GM12878 (cell line): Measurements from ENCODE around the gene FOXP1. TPM values are rescaled to one million over a fixed set of nuclear protein-coding genes. Genes with fewer than 3 reads are reported as not detected.

Experiments
- ATAC-seq: fragments of 200-7000 bp; cut with Tn5 transposase; 3 replicates; pipeline ENCODE4 v1.9.1; 2020; ENCODE audit warnings: mild to moderate bottlenecking, moderate library complexity
- BruUV-seq: library from RNA; stranded (reverse); fragments of 400-500 nt; replicated peaks from 2 replicates; lab custom pipeline; 2021; lab: Mats Ljungman, UMichigan
- CTCF ChIA-PET: fragments of 300-600 bp; sonication (Branson Sonifier 250); formaldehyde crosslinking; extraction: SDS; loops from one replicate; lab custom pipeline; 2021; ENCODE audit warnings: inconsistent platforms; lab: Yijun Ruan, JAX
- POLR2A ChIA-PET: fragments of 350-600 bp; formaldehyde crosslinking; extraction: SDS; loops from one replicate; lab custom pipeline; 2021; ENCODE audit warnings: inconsistent platforms; lab: Charles Lee
- RAD21 ChIA-PET: fragments of 300-600 bp; sonication (Branson Sonifier 250); formaldehyde crosslinking; loops from one replicate; lab custom pipeline; 2023; ENCODE audit warnings: antibody characterized with exemption; ENCODE audit not compliant: unreplicated experiment; lab: Charles Lee
- SMC1A ChIA-PET: fragments of 300-600 bp; sonication (Branson Sonifier 250); formaldehyde crosslinking; loops from one replicate; lab custom pipeline; 2023; ENCODE audit not compliant: unreplicated experiment, uncharacterized antibody; lab: Charles Lee
- DNase-seq: peaks from one replicate; pipeline ENCODE4 v3.0.0-alpha.2; 2011; ENCODE audit warnings: low read depth, low spot score
- FAIRE-seq: peaks from 3 replicates; lab custom pipeline; 2011; peaks lifted over from hg19 to GRCh38; lab: Jason Lieb, UNC
- H2AFZ ChIP-seq: 2 replicates; pipeline ENCODE4 v1.6.0; 2011; ENCODE audit warnings: low read depth, low read length, control low read depth; ENCODE audit not compliant: control insufficient read depth
- H3K27ac ChIP-seq: 2 replicates; pipeline ENCODE4 v1.5.1; 2011; ENCODE audit warnings: control low read depth; ENCODE audit not compliant: control insufficient read depth, insufficient read depth
- H3K27me3 ChIP-seq, 2 experiments: replicated peaks in 1 of 2; 2 replicates each; pipeline versions ENCODE4 v1.6.0 to v1.6.1; 2011; ENCODE audit warnings: low read length in 1 of 2; ENCODE audit not compliant: control insufficient read depth in 2 of 2, insufficient read depth in 2 of 2
- H3K36me3 ChIP-seq, 2 experiments: 2 replicates each; pipeline ENCODE4 v1.5.1; 2011; ENCODE audit warnings: low read length in 1 of 2; ENCODE audit not compliant: control insufficient read depth in 2 of 2, insufficient read depth in 2 of 2
- H3K4me1 ChIP-seq: 2 replicates; pipeline ENCODE4 v1.6.1; 2011; ENCODE audit warnings: mild to moderate bottlenecking, low read length, moderate library complexity, mixed read lengths; ENCODE audit not compliant: control insufficient read depth, insufficient read depth
- H3K4me2 ChIP-seq: 2 replicates; pipeline ENCODE4 v1.6.0; 2011; ENCODE audit warnings: control low read depth; ENCODE audit not compliant: control insufficient read depth, insufficient read depth
- H3K4me3 ChIP-seq: fragments of 200-600 bp; sonication (generic); 2 replicates; pipeline ENCODE4 v1.5.1; 2016
- H3K79me2 ChIP-seq: 2 replicates; pipeline ENCODE4 v1.6.0; 2011; ENCODE audit warnings: low read length; ENCODE audit not compliant: control insufficient read depth, insufficient read depth
- H3K9ac ChIP-seq: 2 replicates; pipeline ENCODE4 v1.8.0; 2011; ENCODE audit warnings: low read length, control low read depth, mixed read lengths; ENCODE audit not compliant: control insufficient read depth, insufficient read depth
- H3K9me3 ChIP-seq: replicated peaks from 3 replicates; pipeline ENCODE4 v1.5.1; 2011; ENCODE audit warnings: mild to moderate bottlenecking, low read length; ENCODE audit not compliant: control insufficient read depth, insufficient read depth
- H4K20me1 ChIP-seq: 2 replicates; pipeline ENCODE4 v1.6.0; 2011; ENCODE audit not compliant: control insufficient read depth, insufficient read depth
- BCL11A ChIP-seq: IDR thresholded peaks from 2 replicates; pipeline ENCODE4 v1.6.1; 2011; ENCODE audit warnings: low read depth, low read length
- BCLAF1 ChIP-seq: fragments of 450-650 bp; IDR thresholded peaks from 2 replicates; pipeline ENCODE4 v1.6.1; 2017; ENCODE audit warnings: antibody characterized with exemption, mild to moderate bottlenecking, moderate library complexity
- EGR1 ChIP-seq, 2 experiments: IDR thresholded peaks; 1 replicate in 1 of 2; 2 replicates in 1 of 2; pipeline ENCODE4 v1.6.1; 2011 to 2012; ENCODE audit warnings: low read depth in 2 of 2, low read length in 2 of 2, borderline replicate concordance in 1 of 2, mild to moderate bottlenecking in 1 of 2, moderate library complexity in 1 of 2
- ESRRA ChIP-seq: IDR thresholded peaks from 2 replicates; pipeline ENCODE4 v1.6.1; 2012; ENCODE audit warnings: mild to moderate bottlenecking, low read length, improper control_type of control experiment
- FOXK2 ChIP-seq: fragments of 450-650 bp; IDR thresholded peaks from 2 replicates; pipeline ENCODE4 v1.6.1; 2017; ENCODE audit warnings: mild to moderate bottlenecking, moderate library complexity
- IKZF1 ChIP-seq: fragments of 450-650 bp; conservative IDR thresholded peaks from 2 replicates; pipeline ENCODE4 v1.6.1; 2017; ENCODE audit warnings: antibody characterized with exemption, mild to moderate bottlenecking
- IRF3 ChIP-seq: fragments of 450-650 bp; IDR thresholded peaks from 2 replicates; pipeline ENCODE4 v1.6.1; 2014; ENCODE audit warnings: mild to moderate bottlenecking
- KDM1A ChIP-seq: fragments of 200-600 bp; sonication (generic); IDR thresholded peaks from 2 replicates; pipeline ENCODE4 v1.6.1; 2016; ENCODE audit warnings: borderline replicate concordance
- POLR2AphosphoS5 ChIP-seq: IDR thresholded peaks from 2 replicates; pipeline ENCODE4 v1.6.1; 2011; ENCODE audit warnings: mild to moderate bottlenecking, low read length, inconsistent platforms
- RELB ChIP-seq: fragments of 450-650 bp; IDR thresholded peaks from 2 replicates; pipeline ENCODE4 v1.6.1; 2017; ENCODE audit warnings: low read depth, mild to moderate bottlenecking, moderate library complexity
- SP1 ChIP-seq: IDR thresholded peaks from one replicate; pipeline ENCODE4 v1.6.1; 2011; ENCODE audit warnings: low read depth, low read length
- SREBF1 ChIP-seq: IDR thresholded peaks from 2 replicates; pipeline ENCODE4 v1.6.1; 2012; ENCODE audit warnings: mild to moderate bottlenecking, low read length
- ZBED1 ChIP-seq: IDR thresholded peaks from 2 replicates; pipeline ENCODE4 v1.6.1; 2016; ENCODE audit warnings: borderline replicate concordance
- WGBS: methylation state at CpG from one replicate; pipeline ENCODE4 v1.1.6; 2016; ENCODE audit warnings: low lambda C conversion rate; ENCODE audit not compliant: insufficient replicate concordance, insufficient coverage; ENCODE audit errors: missing lambda C conversion rate; 5-methylcytosine and 5-hydroxymethylcytosine counted together
- in situ Hi-C: fragments of 300-500 bp; cut with MboI; formaldehyde crosslinking; loops from 9 replicates; pipeline ENCODE4 v1.14.3; 2018; ENCODE audit warnings: mixed read lengths
- intact Hi-C: fragments of 100-400 bp; cut with micrococcal nuclease; formaldehyde crosslinking; loops from one replicate; pipeline ENCODE4 v1.14.2; 2022; ENCODE audit not compliant: unreplicated experiment
- polyA plus RNA-seq, 11 experiments: library from polyadenylated mRNA; depleted of rRNA in 4 of 11; unstranded in 6 of 11; stranded (reverse) in 5 of 11; fragments of >200 nt; fragmentation: Nextera tagmentation in 4 of 11; fragmentation: Illumina TruSeq in 1 of 11; extraction: Ambion mirVana in 4 of 11; extraction: Trizol in 1 of 11; gene quantifications; 1 replicate in 1 of 11; 2 replicates in 10 of 11; pipeline versions ENCODE4 v1.2.1 to v1.2.3, GENCODE V29; 2011 to 2016; ENCODE audit warnings: inconsistent platforms in 2 of 11, missing spikeins in 2 of 11, low read depth in 1 of 11
- total RNA-seq, 4 experiments: library from RNA; depleted of rRNA in 3 of 4; stranded (reverse); fragments of >200 nt in 3 of 4; fragmentation: Illumina TruSeq in 1 of 4; extraction: Trizol in 1 of 4; gene quantifications; 2 replicates each; pipeline versions ENCODE4 v1.2.1 to v1.2.3, GENCODE V29; 2013 to 2021

FOXP1 gene
- total and polyA plus RNA-seq, 10 of the 15 experiments (the other 5 are each of a cell fraction or from before 2014, with no cell fraction given), result 0.05 to 1.6 (median 0.20) TPM; not detected in 1

- 85% methylated on average over 6 of the region's 6 CpGs for WGBS
- intact Hi-C loops (no loop called here), in situ Hi-C loops (no loop called here)
- ChIA-PET POLR2A (no interaction called here), RAD21 (no interaction called here), SMC1A (interaction anchor here (0.9 kb wide), 1 partner anchor 23 kb away, joined by 3 read pairs; no protein-coding TSS in a partner anchor), CTCF (interaction anchor here (1.4 kb wide), 1 partner anchor 10 kb away, joined by 3 read pairs; no protein-coding TSS in a partner anchor)
- Histone ChIP-seq H3K36me3 (no peaks in the 10 kb centered on the region), H2AFZ (no peak overlapping the region), H3K27me3 (no peaks in the 10 kb centered on the region), H3K4me1 (no peaks in the 10 kb centered on the region), H3K4me3 (no peak overlapping the region), H3K27ac (no peak overlapping the region), H3K4me2 (no peak overlapping the region), H3K9me3 (peaks cover 2% of the 10 kb centered on the region; the same call in 1 of the 3 replicates), H4K20me1 (no peaks in the 10 kb centered on the region), H3K79me2 (no peaks in the 10 kb centered on the region), H3K9ac (no peak overlapping the region)
- ATAC-seq (no peak), DNase-seq (no peak), FAIRE-seq (no peak)
- BruUV-seq, result no TSS peak
- no peak for TF ChIP-seq ESRRA
These were observed 96.7 kb downstream of the FOXP1 start for GRCh38 chr3:71486831-71487230.

GRCh38 chr3:71485896-71486295, 97.6 kb downstream of the FOXP1 start:
- ChIA-PET SMC1A (interaction anchor here (0.9 kb wide), 1 partner anchor 22 kb away, joined by 3 read pairs; no protein-coding TSS in a partner anchor), CTCF (interaction anchor here (0.5 to 1.4 kb wide), 4 partner anchors 9 to 1009 kb away, joined by 3 read pairs; no protein-coding TSS in a partner anchor), POLR2A (no interaction called here), RAD21 (no interaction called here)
- Histone ChIP-seq H3K9me3 (no peaks in the 10 kb centered on the region), H3K4me3 (no peak overlapping the region), H3K4me1 (no peaks in the 10 kb centered on the region), H3K4me2 (no peak overlapping the region), H3K27ac (no peak overlapping the region), H2AFZ (no peak overlapping the region), H4K20me1 (no peaks in the 10 kb centered on the region), H3K36me3 (no peaks in the 10 kb centered on the region), H3K27me3 (no peaks in the 10 kb centered on the region), H3K79me2 (no peaks in the 10 kb centered on the region), H3K9ac (no peak overlapping the region)
- FAIRE-seq, result no peak
- no peak for ATAC-seq
- in situ Hi-C loops, result no loop called here
- 6% methylated on average over 1 of the region's 1 CpG for WGBS
- intact Hi-C loops, result no loop called here
- TF ChIP-seq BCL11A (no peak), ZBED1 (no peak), SREBF1 (no peak), RELB (no peak), POLR2AphosphoS5 (no peak), FOXK2 (no peak), IKZF1 (no peak), SP1 (no peak), BCLAF1 (no peak), IRF3 (no peak), KDM1A (no peak), EGR1 (IDR thresholded peaks at IDR 0.05; ENCODE audit: borderline replicate concordance in 1 of 2, low read depth in 2 of 2, low read length in 2 of 2) (no peak)
- no peak for DNase-seq
- BruUV-seq, result no TSS peak
